T1000 (cell line): Measurements from ENCODE around the gene OSBPL9.
"Not testable (repeated sequence)": the region's sequence is repeated elsewhere in the genome, so short reads cannot be mapped to it uniquely, and the experiment has no call there.

ENCODE experiments used
- DNase-seq: peaks from one replicate; lab custom pipeline; 2025; ENCODE audit warnings: mixed read lengths; lab: John Stamatoyannopoulos, UW

Gene OSBPL9

GRCh38 chr1:51791888-51792287 is 175.0 kb downstream of the OSBPL9 start:
- DNase-seq: no peak

GRCh38 chr1:51792864-51793263 is 176.0 kb downstream of the OSBPL9 start:
- DNase-seq: no peak

- no peak for DNase-seq
These were observed 177.4 kb downstream of the OSBPL9 start for GRCh38 chr1:51794260-51794659.

GRCh38 chr1:51794868-51795267 is 178.0 kb downstream of the OSBPL9 start:
- no peak for DNase-seq

- DNase-seq: no peak
These were observed 182.5 kb downstream of the OSBPL9 start for GRCh38 chr1:51799372-51799771.

- DNase-seq: no peak
These were observed 197.6 kb downstream of the OSBPL9 start for GRCh38 chr1:51814513-51814912.

GRCh38 chr1:51818487-51818886 is 201.6 kb downstream of the OSBPL9 start:
- no peak for DNase-seq

- not testable (repeated sequence) for DNase-seq
These were observed 202.1 kb downstream of the OSBPL9 start for GRCh38 chr1:51819021-51819420.

GRCh38 chr1:51819810-51820209 is 202.9 kb downstream of the OSBPL9 start:
- DNase-seq: no peak

GRCh38 chr1:51829058-51829457 is 212.2 kb downstream of the OSBPL9 start:
- DNase-seq: no peak

GRCh38 chr1:51833700-51834099 is 216.8 kb downstream of the OSBPL9 start:
- no peak for DNase-seq

- no peak for DNase-seq
These were observed 220.4 kb downstream of the OSBPL9 start for GRCh38 chr1:51837243-51837642.
